RCC 7860 (cell line): ENCODE measurements around the gene TCIRG1.
"Not testable (repeated sequence)": the region's sequence is repeated elsewhere in the genome, so short reads cannot be mapped to it uniquely, and the experiment has no call there.

Source experiments
- DNase-seq: peaks from one replicate; pipeline ENCODE4 v3.0.0-alpha.2; 2015; ENCODE audit warnings: low spot score
- FAIRE-seq: peaks from 2 replicates; lab custom pipeline; 2012; peaks lifted over from hg19 to GRCh38; lab: Jason Lieb, UNC

TCIRG1 gene

GRCh38 chr11:68038718-68039525 is at the start of gene TCIRG1:
TCIRG1 (plus strand) TSS chr11:68039025; CDS start chr11:68041272, 2,247 bp downstream.
- peak; percentile 65 for DNase-seq
- no peak for FAIRE-seq

GRCh38 chr11:67990546-67991346 is 48.1 kb upstream of the TCIRG1 start:
- not testable (repeated sequence) for FAIRE-seq, DNase-seq

GRCh38 chr11:67991347-67992121 is 47.3 kb upstream of the TCIRG1 start:
- DNase-seq, FAIRE-seq: not testable (repeated sequence)

- not testable (repeated sequence) for FAIRE-seq, DNase-seq
These were observed 45.0 kb upstream of the TCIRG1 start for GRCh38 chr11:67993821-67994220.

- not testable (repeated sequence) for FAIRE-seq
These were observed 44.4 kb upstream of the TCIRG1 start for GRCh38 chr11:67994387-67994786.

GRCh38 chr11:67995129-67995528 is 43.7 kb upstream of the TCIRG1 start:
- DNase-seq, FAIRE-seq: not testable (repeated sequence)

More at GRCh38 chr11:67994387-67994786, 44.4 kb upstream of the TCIRG1 start:
- not testable (repeated sequence) for DNase-seq

- not testable (repeated sequence) for DNase-seq, FAIRE-seq
These were observed 43.2 kb upstream of the TCIRG1 start for GRCh38 chr11:67995579-67995978.

- FAIRE-seq: no peak
- DNase-seq: no peak
These were observed 42.8 kb upstream of the TCIRG1 start for GRCh38 chr11:67996051-67996450.

- no peak for FAIRE-seq
- no peak for DNase-seq
These were observed 42.0 kb upstream of the TCIRG1 start for GRCh38 chr11:67996622-67997474.

- FAIRE-seq (no peak), DNase-seq (no peak)
These were observed 41.3 kb upstream of the TCIRG1 start for GRCh38 chr11:67997475-67997921.

- DNase-seq: no peak
- no peak for FAIRE-seq
These were observed 40.4 kb upstream of the TCIRG1 start for GRCh38 chr11:67998150-67999045.

- DNase-seq: no peak
- FAIRE-seq: no peak
These were observed 39.6 kb upstream of the TCIRG1 start for GRCh38 chr11:67999201-67999629.

- FAIRE-seq (no peak), DNase-seq (no peak)
These were observed 39.1 kb upstream of the TCIRG1 start for GRCh38 chr11:67999704-68000103.

- DNase-seq (no peak), FAIRE-seq (no peak)
These were observed 36.3 kb upstream of the TCIRG1 start for GRCh38 chr11:68002575-68002937.

GRCh38 chr11:68002938-68003845 is 35.6 kb upstream of the TCIRG1 start:
- FAIRE-seq: no peak
- no peak for DNase-seq

GRCh38 chr11:68003846-68004550 is 34.8 kb upstream of the TCIRG1 start, which contains the start of gene UNC93B1:
UNC93B1 (minus strand) TSS chr11:68004097; CDS start chr11:68004043, 54 bp downstream.
- FAIRE-seq (no peak), DNase-seq (peak; percentile 73)
